Measurements from ENCODE around the gene GATA2.

Gene GATA2

DNA sequence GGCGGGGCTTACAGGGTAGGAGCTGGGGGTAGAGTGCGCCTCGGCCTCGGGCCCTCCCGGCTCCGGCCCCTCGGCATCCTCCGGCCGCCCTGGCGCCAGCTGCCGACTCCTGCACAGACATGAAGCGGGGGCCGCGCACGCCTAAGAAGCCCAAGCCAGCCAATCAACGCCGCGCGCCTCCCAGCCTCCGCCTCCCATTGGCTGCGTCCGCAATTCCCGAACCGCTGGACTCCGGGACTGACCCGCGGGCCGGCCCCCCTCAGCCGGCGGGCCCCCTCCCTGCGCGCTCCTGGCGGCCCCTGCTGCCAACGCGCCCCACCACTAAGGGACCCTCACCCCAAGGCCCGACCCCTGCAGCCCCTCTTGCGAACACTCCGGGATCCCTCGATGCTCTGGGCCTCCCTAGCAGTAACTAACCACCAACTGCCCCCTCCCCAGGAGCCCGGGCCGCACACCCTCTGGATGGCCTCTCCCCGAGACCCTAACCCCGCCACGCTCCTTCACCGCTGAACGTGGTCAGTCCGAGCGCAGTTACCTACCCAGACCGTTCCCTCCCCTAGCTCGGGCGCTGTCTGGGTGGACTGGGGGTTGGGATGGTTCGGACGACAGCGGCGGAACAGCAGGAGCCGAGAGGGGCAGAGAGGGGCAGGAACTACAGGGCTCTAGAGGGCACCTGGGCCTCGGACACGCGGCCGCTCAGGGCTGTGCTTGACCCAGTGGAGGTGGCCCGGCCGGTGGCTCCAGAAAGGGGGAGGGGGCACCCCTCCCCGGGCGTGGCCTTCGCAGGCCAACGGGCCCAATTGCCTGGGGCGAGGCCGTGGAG, 5.0 kb downstream of the GATA2 start:
- peak; percentile 87 for DNase-seq

DNA sequence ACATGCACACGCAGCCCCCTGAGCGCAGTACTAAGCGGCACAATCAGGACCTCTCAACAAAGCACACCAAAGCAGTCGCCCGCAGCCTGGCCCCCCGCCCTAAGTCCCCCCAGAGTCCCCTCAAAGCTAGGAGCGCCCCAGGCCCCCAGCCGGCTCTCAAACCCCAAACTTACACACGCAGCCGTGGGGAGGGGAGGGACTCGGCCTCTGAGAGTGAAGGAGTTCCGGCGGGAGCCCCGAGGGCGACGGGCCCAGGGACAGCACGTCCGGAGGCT, 5.5 kb downstream of the GATA2 start:
- DNase-seq = no peak

DNA sequence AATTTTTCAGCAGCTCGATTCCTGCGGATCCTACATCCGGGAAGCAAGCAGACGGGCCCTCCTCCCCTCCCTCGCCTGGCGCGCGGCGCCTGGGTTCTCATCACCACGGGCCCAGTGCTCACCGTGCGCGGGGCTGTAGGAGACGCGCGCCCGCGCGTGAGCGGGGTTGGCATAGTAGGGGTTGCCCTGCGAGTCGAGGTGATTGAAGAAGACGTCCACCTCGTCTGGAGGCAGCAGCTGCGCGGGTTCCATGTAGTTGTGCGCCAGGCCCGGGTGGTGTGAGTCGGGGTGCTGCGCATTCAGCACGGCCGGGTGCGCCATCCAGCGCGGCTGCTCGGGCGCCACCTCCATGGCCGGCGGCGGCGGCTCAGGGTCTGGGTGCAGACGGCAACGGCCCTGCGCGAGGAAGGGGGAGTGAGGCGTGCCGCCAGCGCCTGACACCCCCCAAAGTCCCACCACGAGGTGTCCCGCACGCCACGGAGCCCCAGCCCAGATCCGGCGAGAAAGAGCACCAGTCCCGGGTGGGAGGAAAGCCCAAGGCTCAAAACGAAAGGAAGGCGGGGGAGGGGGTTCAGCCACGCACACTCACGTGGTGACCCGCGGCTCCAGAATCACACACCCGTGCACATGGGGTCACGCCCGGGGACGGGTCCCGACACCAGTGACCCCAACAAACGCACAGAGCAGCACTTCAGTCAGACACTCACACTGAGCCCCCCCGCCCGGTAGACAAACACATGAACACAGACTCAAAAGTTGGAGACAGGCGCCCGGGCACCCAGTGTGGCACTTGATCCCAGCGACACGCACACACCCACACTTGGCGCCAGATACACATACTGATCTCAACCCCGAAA, 6.1 kb downstream of the GATA2 start:
- no peak for DNase-seq

DNA sequence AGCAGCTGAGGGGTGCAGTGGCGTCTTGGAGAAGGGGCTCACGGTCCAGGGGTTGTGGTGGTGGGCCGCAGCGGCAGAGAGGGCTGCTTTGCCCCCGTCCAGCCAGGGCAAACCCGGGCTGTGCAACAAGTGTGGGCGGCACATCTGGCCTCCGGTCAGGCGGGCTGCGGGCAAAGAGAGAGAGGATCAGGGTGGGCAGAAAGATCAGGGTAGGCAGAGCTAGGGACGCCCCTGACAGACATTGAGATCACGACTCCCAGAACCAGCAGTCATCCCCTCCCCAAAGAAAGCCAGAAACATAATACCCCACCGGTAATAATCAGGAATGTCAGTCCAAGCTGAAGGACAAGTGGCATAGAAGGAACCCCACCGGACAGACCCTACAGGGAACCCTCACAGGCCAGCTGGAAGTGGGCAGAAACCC, 6.8 kb downstream of the GATA2 start:
- DNase-seq = no peak

DNA sequence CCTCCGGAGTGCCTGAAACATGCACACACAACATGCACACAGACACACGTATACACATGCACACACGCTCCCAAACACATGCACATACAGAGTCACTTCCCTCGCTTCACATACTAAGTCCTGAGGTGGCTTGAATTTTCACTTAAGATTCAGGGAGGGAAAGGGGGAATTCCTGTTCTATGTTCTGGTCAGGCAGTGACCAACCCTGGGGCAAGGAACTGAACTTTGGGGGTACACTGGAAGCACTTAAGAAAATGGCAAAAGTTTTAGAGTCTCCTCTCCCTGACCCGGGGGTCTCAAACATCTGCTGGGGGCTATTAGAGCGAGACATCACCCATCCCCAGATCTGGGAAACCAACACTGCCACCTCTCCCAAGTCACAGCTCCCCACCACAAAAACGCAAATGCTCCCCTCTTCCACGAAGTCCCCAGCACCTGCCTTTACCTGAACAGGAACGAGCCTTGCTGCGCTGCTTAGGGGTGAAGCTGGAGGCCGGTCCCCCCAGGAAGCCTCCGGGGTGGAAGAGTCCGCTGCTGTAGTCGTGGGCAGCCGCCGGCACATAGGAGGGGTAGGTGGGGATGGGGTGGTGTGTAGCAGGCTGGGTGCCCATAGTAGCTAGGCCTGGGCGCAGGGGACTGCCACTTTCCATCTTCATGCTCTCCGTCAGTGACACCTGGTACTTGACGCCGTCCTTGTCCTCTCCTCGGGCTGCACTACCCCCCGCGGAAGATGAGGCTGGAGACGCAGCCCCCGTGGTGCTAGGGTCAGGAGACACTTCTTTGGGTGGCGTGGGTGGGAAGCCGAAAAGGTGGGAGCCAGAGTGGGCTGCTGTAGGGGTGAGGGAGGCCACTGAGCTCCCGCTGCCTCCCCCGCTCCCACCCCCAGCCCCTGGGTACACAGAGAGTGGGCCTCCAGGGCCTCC, 7.5 kb downstream of the GATA2 start:
- DNase-seq = no peak

DNA sequence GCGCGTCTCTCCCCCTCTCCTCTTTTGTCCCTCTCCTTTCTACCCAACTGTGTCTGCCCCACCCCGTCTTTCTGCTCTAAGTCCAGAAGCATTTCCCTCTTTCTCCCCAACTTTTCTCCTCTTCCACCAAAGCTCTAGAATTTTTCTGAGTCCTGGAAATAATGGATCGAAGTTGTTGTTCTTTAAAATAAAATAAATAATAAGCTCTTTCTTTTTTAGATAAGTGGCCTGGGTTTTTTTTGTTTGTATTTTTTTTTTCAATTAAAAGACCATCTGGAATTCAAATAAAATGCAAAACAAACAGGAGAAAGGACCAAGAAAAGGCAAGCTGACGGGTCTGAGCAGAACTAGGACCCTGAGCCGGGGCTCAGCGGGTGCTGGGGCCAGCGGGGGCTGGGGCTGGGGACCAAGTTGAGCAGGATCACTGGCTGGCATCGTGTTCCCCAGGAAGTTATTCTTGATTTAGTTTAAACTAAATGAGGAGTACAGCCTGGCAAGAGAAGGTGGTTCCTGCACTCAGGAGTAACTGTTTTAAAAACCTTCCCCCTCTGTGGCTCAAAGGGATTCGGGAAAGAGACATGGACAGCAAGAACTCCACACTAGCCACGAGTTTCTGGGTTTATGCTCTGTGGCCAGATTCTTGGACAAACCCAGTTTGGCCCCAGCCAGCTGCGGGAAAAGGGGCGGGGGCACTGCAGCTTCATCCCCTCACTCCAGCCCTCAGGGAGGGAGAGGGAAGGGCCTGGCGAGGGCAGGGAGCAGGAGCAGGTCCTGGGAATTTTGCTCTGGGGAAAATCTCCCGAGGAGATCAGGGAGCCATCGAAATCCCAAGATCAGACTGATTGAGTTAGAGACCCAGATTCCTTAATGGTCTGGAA, 8.4 kb downstream of the GATA2 start:
- no peak for DNase-seq

DNA sequence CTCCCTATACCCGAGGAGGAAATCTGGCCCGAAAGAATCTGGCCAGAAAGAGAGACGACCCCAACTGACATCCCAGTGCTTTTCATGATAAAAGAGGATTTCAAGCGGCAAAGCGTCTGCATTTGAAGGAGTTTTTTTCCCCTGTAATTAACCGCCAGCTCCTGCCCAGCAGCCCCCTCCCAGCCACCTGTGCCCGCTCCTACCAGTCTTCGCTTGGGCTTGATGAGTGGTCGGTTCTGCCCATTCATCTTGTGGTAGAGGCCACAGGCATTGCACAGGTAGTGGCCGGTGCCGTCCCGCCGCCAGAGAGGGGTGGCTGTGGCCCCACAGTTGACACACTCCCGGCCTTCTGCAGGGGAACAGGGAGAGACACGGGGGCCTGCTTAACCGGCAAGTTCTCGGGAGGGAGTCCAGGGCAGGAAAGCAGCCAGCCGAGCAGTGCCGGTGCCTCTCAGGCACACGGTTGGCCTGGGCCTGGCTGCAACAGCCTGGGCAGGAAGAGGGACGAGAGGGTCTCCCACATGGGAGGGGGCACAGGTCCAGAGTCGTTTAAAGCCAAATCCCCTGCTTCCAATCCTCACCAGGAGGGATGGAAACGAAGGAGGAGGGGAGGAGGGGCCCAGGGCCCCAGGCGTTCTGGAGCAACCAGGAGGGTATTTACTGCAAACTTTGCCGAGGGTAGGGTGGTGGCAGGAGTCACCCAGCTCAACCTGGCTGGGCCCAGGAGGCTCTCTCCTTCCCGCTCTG, 9.2 kb downstream of the GATA2 start:
- no peak for DNase-seq

DNA sequence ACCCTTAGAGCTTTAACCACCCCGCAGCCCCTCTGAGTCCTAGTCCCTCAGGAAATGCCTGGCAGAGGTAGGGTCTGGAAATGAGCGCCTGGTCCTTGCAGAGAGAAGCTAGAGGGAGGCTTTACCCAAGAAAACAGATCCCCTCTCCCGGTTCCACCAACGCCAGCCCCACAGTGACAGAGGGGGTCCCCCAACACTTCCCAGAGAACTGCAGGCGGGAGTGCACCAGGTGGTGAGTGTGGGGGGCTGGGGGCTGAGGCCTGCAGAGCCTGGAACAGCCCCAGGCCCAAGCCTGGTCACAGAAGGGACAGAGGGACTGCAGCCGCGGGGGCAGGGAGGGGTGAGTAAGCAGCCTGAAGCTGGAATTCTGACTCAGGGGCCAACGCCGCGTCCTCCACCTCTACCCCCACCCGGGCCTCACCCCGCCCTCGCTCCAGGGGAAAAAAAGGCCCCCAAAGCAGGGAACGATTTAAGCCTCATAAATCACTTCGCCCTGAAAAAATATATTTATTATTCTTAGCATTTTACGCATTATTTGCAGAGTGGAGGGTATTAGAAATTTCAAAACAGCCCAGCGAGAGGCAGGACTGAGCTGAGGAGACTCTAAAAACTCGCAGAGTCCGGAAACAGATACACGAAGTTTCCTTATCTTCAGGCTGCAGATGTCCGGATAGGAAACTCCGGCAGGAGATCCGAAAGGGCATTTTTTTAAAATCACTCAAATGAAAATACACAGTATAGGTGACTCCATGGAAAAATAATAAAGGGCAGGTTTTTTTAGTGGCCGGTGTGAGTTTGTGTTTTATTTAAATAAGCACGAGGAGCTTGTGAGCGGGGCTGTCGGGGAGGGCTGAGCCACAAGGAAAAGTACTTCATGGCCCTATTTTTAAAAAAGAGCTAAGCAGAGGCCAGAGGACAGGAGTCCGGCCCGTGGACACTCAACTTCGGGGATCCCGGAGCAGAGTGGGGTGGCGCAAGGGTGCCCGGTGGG, 10.0 kb downstream of the GATA2 start:
- no peak for DNase-seq

DNA sequence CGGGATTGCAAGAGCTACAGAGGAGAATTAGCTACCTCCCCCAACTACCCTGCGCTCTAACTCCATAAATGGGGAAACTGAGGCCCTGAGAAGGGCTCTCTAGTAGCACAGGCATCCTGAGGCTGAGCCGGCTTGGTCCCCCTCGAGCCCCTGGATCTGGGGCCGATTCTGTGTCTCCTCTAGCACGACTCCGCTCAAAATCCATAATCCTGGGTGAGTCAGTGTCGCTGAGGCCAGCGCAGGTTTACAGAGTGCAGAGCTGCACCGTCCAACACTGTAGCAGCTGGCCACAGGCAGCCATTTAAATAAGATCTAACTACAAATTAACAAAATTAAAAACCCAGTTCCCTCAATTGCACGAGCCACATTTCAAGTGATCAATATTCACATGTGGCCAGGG, 10.8 kb downstream of the GATA2 start:
- DNase-seq = no peak

DNA sequence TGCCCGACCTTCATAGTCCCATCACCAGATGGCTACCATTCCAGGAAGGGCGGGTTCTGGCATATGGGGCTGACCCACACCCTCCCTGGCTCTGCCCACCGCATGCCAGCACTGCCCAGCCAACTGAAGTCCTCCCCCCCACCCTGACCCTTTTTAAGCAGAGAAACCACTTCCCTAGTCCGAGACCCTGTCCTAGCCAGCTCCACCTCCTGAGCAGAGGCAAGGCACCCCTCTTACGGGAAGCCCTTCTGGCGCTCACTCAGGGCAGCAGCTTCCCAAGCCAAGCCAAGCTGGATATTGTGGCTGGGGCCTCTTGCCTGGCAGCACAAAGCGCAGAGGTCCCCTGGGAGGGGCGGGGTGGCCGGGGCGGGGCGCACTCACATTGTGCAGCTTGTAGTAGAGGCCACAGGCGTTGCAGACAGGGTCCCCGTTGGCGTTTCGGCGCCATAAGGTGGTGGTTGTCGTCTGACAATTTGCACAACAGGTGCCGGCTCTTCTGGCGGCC, 11.5 kb downstream of the GATA2 start:
- DNase-seq = no peak

DNA sequence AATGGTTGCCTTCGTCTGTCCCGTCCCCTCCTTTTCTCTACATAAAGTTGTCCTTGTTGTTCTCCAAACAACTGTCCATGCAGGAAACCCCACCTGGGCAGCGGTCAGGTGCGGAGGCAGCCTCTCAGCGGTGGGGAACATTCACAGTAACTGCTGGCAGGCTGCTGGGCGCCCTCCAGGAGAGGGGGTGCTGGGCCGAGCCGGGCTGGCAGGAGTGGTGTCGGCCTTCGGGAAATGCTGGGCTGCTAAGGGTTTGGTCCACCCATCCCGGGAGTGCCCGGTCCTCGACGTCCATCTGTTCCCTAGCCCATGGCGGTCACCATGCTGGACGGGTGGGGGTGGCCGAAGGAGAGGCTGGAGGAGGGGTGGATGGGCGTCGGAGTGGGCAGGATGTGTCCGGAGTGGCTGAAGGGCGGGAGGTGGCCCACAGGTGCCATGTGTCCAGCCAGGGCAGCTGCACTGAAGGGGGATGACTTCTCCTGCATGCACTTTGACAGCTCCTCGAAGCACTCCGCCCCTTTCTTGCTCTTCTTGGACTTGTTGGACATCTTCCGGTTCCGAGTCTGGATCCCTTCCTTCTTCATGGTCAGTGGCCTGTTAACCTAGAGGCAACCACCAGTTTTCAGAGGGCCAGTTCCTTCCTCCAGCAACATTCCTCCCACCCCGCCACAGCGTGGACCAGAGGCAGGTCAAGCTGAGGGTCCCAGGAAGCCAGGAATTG, 12.1 kb downstream of the GATA2 start:
- DNase-seq = no peak

DNA sequence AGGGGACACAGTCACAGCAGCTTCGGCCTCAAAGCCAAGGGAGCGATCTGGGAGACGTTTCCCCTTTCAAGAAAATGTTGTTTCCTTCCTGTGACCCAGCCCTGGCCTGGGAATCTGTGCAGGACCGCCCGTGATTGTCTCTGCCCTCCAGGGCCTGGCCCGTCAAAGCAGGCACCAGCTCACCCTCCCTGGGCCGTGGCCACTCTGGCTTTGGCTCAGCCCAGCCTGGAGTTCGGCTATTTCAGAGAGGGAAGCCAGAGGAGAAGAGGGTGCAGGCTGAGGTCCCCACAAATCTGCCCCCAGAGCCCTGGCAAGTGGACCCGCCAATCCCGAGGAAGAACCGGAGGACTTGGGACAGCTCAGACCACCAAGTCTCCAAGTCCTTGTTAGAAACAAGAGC, 12.7 kb downstream of the GATA2 start:
- no peak for DNase-seq

DNA sequence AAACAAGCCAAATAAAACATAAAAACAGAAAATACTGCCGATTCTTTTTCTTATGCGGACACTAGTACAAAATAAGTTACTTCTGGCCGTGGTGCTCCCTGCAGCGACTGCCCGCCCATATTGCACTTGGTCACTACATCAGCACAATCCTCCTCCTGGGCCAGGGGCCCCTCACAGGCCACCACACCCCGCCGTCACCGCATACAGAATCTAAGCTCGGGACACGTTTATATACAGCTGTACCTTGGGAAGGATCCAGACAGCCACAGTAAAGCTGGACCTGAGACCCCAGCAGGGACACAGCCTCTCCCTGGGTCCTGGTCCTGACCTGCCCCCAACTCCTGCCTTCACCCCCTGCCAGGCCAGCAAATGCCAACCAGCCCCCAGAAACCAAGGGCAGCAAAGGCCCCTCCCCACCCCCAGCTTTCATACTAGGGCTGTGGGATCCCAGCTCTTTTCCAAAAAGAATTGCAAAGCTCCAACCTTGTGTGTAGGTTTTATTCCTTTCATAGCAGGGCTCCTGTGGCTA, 13.4 kb downstream of the GATA2 start:
- no peak for DNase-seq

DNA sequence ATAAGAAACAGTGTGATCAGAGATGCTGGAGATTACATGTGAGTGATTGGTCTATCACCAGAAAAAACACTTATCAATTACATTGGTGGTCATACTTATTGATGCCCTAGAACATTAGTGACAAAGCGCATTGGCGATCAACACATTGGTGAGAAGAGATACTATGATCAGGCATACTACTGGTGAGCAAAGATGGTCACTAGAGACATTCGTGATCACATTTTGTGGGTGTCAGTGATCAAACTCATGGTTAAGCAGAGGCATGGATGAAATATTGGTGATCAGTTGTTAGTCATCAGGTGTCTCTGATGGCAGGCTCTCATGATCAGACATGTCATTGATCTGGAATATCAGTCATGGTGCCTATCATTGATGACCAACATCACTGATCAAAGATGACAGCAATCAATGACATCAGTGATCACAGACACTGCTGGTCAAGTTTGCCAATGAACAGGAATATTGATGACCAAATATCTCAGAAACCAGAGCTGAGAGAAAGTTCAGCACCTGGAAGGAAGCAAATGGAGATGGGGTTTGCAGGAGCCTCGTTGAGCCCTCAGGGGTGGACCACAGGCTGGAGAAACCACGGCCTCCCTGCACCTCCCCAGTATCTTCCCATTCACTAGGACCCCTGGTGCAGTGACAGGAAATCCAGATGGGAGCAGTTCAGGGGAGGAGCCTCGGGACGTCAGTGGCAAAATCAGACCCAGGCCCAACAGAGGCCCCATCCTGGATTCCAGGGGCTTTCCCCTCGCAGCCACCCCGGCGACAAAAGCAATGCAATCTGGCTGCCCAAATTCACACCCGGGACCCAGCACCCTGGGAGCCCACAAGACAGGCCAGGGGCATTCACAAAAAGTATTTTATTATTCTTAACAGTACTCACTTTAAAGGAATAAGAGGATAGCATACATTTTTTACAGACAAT, 14.2 kb downstream of the GATA2 start:
- no peak for DNase-seq

DNA sequence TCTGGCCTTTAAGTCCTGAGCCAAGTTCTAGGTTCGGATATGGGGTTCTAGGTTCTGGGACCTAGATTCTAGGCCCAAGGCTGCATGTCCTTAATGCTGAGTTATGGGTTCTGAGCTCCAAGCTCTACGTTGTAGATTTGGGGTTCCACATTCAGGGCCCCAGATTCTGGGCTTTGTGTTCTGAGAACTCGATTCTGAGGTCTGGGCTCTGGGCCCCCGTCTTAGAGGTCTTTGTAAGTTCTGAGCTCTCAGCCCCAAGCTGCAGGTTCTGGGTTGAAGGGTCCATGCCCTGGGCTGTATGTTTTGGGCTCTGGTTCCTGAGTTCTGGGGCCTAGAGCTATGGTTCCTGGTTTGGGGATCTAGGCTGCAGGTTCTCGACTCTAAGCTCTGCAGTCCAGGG, 16.3 kb downstream of the GATA2 start:
- DNase-seq = no peak

DNA sequence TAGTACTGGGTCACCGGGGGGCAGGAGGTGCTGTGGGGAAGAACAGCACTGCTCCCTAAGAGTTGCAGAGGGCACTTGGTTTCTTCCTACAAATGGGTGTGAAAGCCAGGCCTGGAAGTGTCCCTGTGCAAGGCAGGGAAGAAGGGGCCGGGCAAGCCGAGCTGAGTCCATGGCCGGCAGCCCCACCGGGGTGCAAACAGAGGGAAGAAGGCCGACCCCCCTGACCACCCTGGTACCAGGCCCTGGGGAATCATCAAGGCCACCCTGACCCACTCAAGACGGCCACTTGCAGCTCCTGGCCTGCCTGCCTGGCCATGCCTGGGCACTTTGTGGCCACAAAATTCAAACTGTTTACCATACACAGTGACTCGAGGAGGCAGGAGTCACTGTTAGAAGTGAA, 17.6 kb downstream of the GATA2 start:
- no peak for DNase-seq

DNA sequence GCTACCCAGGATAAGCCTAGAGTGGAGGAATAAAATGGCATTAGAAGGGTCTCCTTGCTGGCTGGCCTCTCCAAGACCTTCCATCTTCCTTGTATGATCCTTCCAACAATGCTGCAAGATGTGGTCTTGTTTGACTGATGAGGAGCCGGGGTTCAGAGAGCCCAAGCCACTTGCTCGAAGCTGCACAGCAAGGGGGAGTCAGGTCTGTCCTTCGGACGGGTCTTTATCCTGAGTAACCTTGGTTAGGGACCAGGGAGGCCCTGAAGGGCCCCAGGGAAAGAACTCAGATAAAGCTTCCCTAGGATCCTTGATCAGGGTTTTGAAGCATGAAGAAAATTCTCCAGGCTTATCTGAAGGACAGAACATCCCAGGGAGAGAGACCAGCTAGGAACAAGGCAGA, 19.3 kb downstream of the GATA2 start:
- DNase-seq = no peak

DNA sequence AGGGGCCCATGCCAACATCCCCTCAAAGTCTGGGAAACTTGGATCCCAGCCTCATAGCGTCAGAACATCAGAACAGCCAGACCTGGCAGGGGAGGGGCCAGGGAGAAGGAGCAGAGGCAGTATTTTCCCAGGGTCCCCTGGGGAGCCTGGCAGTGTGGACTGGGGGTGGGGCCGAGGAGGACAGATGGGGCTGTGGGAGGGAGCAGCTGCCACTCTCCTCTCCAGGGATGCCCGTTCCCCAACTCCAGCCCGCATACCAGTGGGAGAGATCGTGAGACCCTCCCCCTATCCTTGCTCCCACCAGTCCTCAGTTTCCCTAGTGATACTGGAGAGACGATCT, 19.9 kb downstream of the GATA2 start:
- DNase-seq = no peak
